Liver (tissue), 9 donors: Measurements from ENCODE around the gene COL21A1. TPM values are rescaled to one million over a fixed set of nuclear protein-coding genes. Genes with fewer than 3 reads are reported as not detected.

Experiments used
- DNase-seq: peaks from one replicate; pipeline ENCODE4 v3.0.0-alpha.2; 2017; ENCODE audit warnings: low spot score
- H3K27ac ChIP-seq, 2 donors: one replicate each; pipeline ENCODE4 v1.7.0; 2013; ENCODE audit warnings: inconsistent platforms in 2 of 2, low read length in 2 of 2, control low read depth in 1 of 2, low read depth in 1 of 2, mild to moderate bottlenecking in 1 of 2
- H3K27me3 ChIP-seq, 4 donors: one replicate each; pipeline versions ENCODE4 v1.6.1 to v1.7.0; 2013; ENCODE audit warnings: low read length in 3 of 4, inconsistent platforms in 1 of 4, mild to moderate bottlenecking in 1 of 4, moderate library complexity in 1 of 4; ENCODE audit not compliant: control insufficient read depth in 4 of 4, insufficient read depth in 4 of 4
- H3K36me3 ChIP-seq, 4 donors: one replicate each; pipeline versions ENCODE4 v1.6.1 to v1.7.0; 2013; ENCODE audit warnings: low read length in 3 of 4, mild to moderate bottlenecking in 3 of 4, low read depth in 1 of 4, moderate library complexity in 1 of 4; ENCODE audit not compliant: control insufficient read depth in 4 of 4, insufficient read depth in 3 of 4
- H3K4me1 ChIP-seq, 4 donors: one replicate each; pipeline versions ENCODE4 v1.6.1 to v1.7.0; 2013; ENCODE audit warnings: low read length in 3 of 4, mild to moderate bottlenecking in 3 of 4, moderate library complexity in 1 of 4; ENCODE audit not compliant: control insufficient read depth in 4 of 4, insufficient read depth in 4 of 4
- H3K4me3 ChIP-seq, 3 donors: one replicate each; pipeline versions ENCODE4 v1.6.1 to v1.7.0; 2013; ENCODE audit warnings: low read length in 3 of 3, control low read depth in 1 of 3, low read depth in 1 of 3, mild to moderate bottlenecking in 1 of 3
- H3K9ac ChIP-seq, 2 donors: one replicate each; pipeline ENCODE4 v1.7.0; 2013; ENCODE audit warnings: low read length in 2 of 2, mild to moderate bottlenecking in 2 of 2, moderate library complexity in 2 of 2, control low read depth in 1 of 2, low read depth in 1 of 2
- H3K9me3 ChIP-seq, 4 donors: one replicate each; pipeline versions ENCODE4 v1.6.1 to v1.7.0; 2013; ENCODE audit warnings: low read length in 3 of 4; ENCODE audit not compliant: control insufficient read depth in 4 of 4
- EGR1 ChIP-seq, 2 donors: IDR thresholded peaks; 2 replicates each; pipeline ENCODE4 v1.6.1; 2016 to 2018; ENCODE audit warnings: antibody characterized with exemption in 2 of 2, low read depth in 2 of 2
- FOXA1 ChIP-seq: IDR thresholded peaks from 2 replicates; pipeline ENCODE4 v1.6.1; 2016; ENCODE audit warnings: antibody characterized with exemption
- FOXA2 ChIP-seq: IDR thresholded peaks from 2 replicates; pipeline ENCODE4 v1.6.1; 2016; ENCODE audit warnings: antibody characterized with exemption
- GABPA ChIP-seq, 2 donors: IDR thresholded peaks in 1 of 2; conservative IDR thresholded peaks in 1 of 2; 2 replicates each; pipeline ENCODE4 v1.6.1; 2016; ENCODE audit warnings: antibody characterized with exemption in 2 of 2, mild to moderate bottlenecking in 1 of 2, moderate library complexity in 1 of 2
- HNF4A ChIP-seq, 2 donors: conservative IDR thresholded peaks; 2 replicates each; pipeline ENCODE4 v1.6.1; 2016; ENCODE audit warnings: antibody characterized with exemption in 2 of 2, mild to moderate bottlenecking in 2 of 2
- HNF4G ChIP-seq: IDR thresholded peaks from 2 replicates; pipeline ENCODE4 v1.6.1; 2016; ENCODE audit warnings: antibody characterized with exemption
- JUND ChIP-seq, 2 donors: IDR thresholded peaks; 2 replicates each; pipeline ENCODE4 v1.6.1; 2016; ENCODE audit warnings: antibody characterized with exemption in 2 of 2
- NR2F2 ChIP-seq: IDR thresholded peaks from 2 replicates; pipeline ENCODE4 v1.6.1; 2016; ENCODE audit warnings: antibody characterized with exemption
- RAD21 ChIP-seq, 2 donors: IDR thresholded peaks; 2 replicates each; pipeline ENCODE4 v1.6.1; 2016; ENCODE audit warnings: antibody characterized with exemption in 2 of 2, mild to moderate bottlenecking in 2 of 2
- RXRA ChIP-seq, 2 donors: IDR thresholded peaks; 2 replicates each; pipeline ENCODE4 v1.6.1; 2017 to 2018; ENCODE audit warnings: antibody characterized with exemption in 2 of 2, mild to moderate bottlenecking in 1 of 2
- YY1 ChIP-seq: IDR thresholded peaks from 2 replicates; pipeline ENCODE4 v1.6.1; 2016; ENCODE audit warnings: antibody characterized with exemption, mild to moderate bottlenecking
- WGBS: extraction: QIAGEN DNeasy Blood & Tissue Kit; methylation state at CpG from one replicate; pipeline ENCODE4 v1.1.7; 2013; 5-methylcytosine and 5-hydroxymethylcytosine counted together
- polyA plus RNA-seq, 2 donors: library from polyadenylated mRNA; stranded (reverse) in 1 of 2; unstranded in 1 of 2; fragments of 200-250 nt in 1 of 2; fragments of >200 nt in 1 of 2; fragmentation: Nextera tagmentation in 1 of 2; extraction: Ambion mirVana in 1 of 2; gene quantifications; one replicate each; pipeline versions ENCODE4 v1.2.1 to v1.2.3, GENCODE V29; 2013 to 2015
- total RNA-seq, 2 donors: library from RNA; depleted of rRNA; stranded (reverse); fragments of >200 nt; gene quantifications; one replicate each; pipeline ENCODE4 v1.2.3, GENCODE V29; 2014
- TF ChIP-seq, protein P1 (sequence below): IDR thresholded peaks from 2 replicates; pipeline ENCODE4 v1.6.1; 2016; ENCODE audit warnings: antibody characterized with exemption
- TF ChIP-seq, protein P2 (sequence below): IDR thresholded peaks from 2 replicates; pipeline ENCODE4 v1.6.1; 2016; ENCODE audit warnings: antibody characterized with exemption
- TF ChIP-seq, protein P3 (sequence below): IDR thresholded peaks from 2 replicates; pipeline ENCODE4 v1.6.1; 2016; ENCODE audit warnings: antibody characterized with exemption
- TF ChIP-seq, protein P4 (sequence below): IDR thresholded peaks from 2 replicates; pipeline ENCODE4 v1.6.1; 2016; ENCODE audit warnings: antibody characterized with exemption, mild to moderate bottlenecking
- donor health status: healthy.
- donor health status: healthy.
- donor health status: healthy.
- donor health status: healthy.
- donor health status: healthy.

Gene COL21A1
- total and polyA plus RNA-seq, 4 donors: 0.48 to 1.3 (median 0.52) TPM

DNA sequence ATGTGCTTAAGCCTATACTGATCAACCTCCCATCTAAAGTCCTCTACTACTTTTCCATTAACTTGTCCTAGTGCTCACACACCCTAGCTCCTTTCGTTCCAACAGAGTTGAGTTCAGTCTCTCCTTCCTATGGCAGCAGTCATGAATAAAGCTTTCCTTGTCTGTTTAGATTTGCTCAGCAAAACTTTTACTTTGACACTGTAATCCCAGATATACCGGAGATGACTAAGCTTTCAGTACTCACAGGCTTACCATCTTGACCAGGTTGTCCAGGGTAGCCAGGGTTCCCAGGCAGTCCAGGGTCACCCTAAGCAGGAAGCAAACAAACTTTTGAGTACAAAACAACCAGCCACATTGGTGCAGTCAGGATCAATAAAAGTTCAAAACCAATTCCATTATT lies 90.7 kb downstream of the COL21A1 start:
- Histone ChIP-seq H3K9me3 (peaks cover 0 to 12% (median 2%) of the 10 kb centered on the region in 4 donors), H3K9ac (no peak overlapping the region), H3K36me3 (no peaks in the 10 kb centered on the region), H3K4me3 (no peak overlapping the region), H3K4me1 (no peaks in the 10 kb centered on the region), H3K27me3 (no peaks in the 10 kb centered on the region), H3K27ac (no peak overlapping the region)
- TF ChIP-seq RXRA (IDR thresholded peaks at IDR 0.05) (no peak), HNF4G (no peak), FOXA1 (no peak)
- TF ChIP-seq, protein P1, sequence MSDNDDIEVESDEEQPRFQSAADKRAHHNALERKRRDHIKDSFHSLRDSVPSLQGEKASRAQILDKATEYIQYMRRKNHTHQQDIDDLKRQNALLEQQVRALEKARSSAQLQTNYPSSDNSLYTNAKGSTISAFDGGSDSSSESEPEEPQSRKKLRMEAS: no peak
- TF ChIP-seq, protein P2, sequence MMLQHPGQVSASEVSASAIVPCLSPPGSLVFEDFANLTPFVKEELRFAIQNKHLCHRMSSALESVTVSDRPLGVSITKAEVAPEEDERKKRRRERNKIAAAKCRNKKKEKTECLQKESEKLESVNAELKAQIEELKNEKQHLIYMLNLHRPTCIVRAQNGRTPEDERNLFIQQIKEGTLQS: no peak
- no peak for DNase-seq
- WGBS: 59% methylated on average over 2 of the region's 2 CpGs

DNA sequence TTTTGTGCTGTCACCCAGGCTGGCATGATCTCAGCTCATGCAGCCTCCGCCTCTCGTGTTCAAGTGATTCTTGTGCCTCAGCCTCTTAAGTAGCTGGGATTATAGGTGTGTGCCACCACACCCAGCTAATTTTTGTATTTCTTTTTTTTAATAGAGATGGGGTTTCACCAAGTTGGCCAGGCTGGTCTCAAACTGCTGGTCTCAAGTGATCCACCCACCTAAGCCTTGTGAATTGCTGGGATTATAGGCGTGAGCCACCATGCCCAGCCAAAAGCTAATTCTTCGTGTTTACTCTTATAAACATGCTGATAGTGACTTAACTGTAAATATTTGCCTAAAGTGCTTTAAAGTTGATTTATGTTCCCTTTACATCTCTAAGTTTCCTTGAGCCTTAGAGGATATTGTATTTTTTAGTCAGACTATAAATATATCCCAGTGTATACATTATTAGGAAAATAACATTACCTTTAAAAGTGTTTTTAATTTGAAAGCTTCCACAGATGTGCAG lies 91.7 kb downstream of the COL21A1 start:
- 54% methylated on average over 4 of the region's 4 CpGs for WGBS
- H3K9ac ChIP-seq: no peak overlapping the region
- H3K36me3 ChIP-seq: no peaks in the 10 kb centered on the region
- H3K27me3 ChIP-seq: no peaks in the 10 kb centered on the region
- H3K9me3 ChIP-seq: peaks cover 0 to 12% (median 3%) of the 10 kb centered on the region in 4 donors
- no peak overlapping the region for H3K27ac ChIP-seq
- TF ChIP-seq JUND (IDR thresholded peaks at IDR 0.05) (no peak), HNF4A (conservative IDR thresholded peaks at IDR 0.05) (no peak), EGR1 (IDR thresholded peaks at IDR 0.05; ENCODE audit: low read depth in 2 of 2) (no peak), YY1 (no peak), HNF4G (no peak), NR2F2 (no peak)
- H3K4me1 ChIP-seq: no peaks in the 10 kb centered on the region
- no peak for DNase-seq
- H3K4me3 ChIP-seq: no peak overlapping the region

DNA sequence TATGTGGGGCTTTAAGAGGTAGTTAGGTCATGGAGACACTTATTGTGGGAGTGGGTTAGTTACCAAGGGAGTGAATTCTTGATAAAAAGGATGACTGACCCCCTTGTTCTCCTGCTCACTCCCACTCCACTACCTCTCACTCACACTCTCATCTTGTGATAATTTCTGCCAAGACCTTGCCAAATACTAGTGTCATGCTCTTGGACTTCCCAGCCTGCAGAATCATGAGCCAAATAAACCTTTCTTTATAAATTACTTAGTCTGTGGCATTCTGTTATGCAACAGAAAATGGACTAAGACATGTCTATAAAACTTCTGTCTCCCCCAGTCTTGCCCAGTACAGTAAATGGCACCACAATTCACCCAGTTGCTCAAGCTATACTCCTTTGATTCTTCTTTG lies 93.3 kb downstream of the COL21A1 start:
- no peak for TF ChIP-seq EGR1 (IDR thresholded peaks at IDR 0.05; ENCODE audit: low read depth in 2 of 2)
- Histone ChIP-seq H3K27ac (no peak overlapping the region), H3K4me1 (no peaks in the 10 kb centered on the region), H3K27me3 (no peaks in the 10 kb centered on the region), H3K9me3 (peaks cover 0 to 12% (median 3%) of the 10 kb centered on the region in 4 donors), H3K4me3 (no peak overlapping the region), H3K36me3 (no peaks in the 10 kb centered on the region), H3K9ac (no peak overlapping the region)
- no peak for DNase-seq

DNA sequence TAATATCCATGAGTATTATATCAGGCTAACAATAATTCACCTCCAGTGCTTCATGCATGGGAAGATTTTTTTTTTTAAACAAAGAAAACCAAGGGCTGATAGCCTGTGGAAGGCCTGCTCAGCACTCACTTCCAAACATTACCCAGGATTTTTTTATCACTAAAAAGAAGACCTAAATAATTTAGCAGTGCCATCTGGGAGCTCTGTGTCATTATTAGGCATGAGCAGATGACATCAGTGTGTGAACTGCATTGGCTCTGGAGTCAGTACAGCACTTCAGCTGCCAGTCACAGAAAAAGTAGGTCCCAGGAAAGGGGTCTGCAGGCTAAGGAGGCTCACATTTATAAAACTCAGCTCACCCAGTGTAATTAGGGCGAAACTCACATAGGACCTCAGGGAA lies 94.8 kb downstream of the COL21A1 start:
- WGBS: 72% methylated on average over 1 of the region's 1 CpG
- H3K4me1 ChIP-seq: no peaks in the 10 kb centered on the region
- no peak overlapping the region for H3K4me3 ChIP-seq
- no peaks in the 10 kb centered on the region for H3K27me3 ChIP-seq
- no peak for DNase-seq
- TF ChIP-seq FOXA2 (no peak), GABPA (IDR thresholded peaks at IDR 0.05 in 1 of 2, conservative IDR thresholded peaks at IDR 0.05 in 1 of 2) (no peak), RAD21 (IDR thresholded peaks at IDR 0.05) (no peak), FOXA1 (no peak), YY1 (no peak), EGR1 (IDR thresholded peaks at IDR 0.05; ENCODE audit: low read depth in 2 of 2) (no peak)
- TF ChIP-seq, protein P3, sequence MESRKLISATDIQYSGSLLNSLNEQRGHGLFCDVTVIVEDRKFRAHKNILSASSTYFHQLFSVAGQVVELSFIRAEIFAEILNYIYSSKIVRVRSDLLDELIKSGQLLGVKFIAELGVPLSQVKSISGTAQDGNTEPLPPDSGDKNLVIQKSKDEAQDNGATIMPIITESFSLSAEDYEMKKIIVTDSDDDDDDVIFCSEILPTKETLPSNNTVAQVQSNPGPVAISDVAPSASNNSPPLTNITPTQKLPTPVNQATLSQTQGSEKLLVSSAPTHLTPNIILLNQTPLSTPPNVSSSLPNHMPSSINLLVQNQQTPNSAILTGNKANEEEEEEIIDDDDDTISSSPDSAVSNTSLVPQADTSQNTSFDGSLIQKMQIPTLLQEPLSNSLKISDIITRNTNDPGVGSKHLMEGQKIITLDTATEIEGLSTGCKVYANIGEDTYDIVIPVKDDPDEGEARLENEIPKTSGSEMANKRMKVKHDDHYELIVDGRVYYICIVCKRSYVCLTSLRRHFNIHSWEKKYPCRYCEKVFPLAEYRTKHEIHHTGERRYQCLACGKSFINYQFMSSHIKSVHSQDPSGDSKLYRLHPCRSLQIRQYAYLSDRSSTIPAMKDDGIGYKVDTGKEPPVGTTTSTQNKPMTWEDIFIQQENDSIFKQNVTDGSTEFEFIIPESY: no peak
- TF ChIP-seq, protein P2: no peak
- TF ChIP-seq, protein P1: no peak
- TF ChIP-seq, protein P4, sequence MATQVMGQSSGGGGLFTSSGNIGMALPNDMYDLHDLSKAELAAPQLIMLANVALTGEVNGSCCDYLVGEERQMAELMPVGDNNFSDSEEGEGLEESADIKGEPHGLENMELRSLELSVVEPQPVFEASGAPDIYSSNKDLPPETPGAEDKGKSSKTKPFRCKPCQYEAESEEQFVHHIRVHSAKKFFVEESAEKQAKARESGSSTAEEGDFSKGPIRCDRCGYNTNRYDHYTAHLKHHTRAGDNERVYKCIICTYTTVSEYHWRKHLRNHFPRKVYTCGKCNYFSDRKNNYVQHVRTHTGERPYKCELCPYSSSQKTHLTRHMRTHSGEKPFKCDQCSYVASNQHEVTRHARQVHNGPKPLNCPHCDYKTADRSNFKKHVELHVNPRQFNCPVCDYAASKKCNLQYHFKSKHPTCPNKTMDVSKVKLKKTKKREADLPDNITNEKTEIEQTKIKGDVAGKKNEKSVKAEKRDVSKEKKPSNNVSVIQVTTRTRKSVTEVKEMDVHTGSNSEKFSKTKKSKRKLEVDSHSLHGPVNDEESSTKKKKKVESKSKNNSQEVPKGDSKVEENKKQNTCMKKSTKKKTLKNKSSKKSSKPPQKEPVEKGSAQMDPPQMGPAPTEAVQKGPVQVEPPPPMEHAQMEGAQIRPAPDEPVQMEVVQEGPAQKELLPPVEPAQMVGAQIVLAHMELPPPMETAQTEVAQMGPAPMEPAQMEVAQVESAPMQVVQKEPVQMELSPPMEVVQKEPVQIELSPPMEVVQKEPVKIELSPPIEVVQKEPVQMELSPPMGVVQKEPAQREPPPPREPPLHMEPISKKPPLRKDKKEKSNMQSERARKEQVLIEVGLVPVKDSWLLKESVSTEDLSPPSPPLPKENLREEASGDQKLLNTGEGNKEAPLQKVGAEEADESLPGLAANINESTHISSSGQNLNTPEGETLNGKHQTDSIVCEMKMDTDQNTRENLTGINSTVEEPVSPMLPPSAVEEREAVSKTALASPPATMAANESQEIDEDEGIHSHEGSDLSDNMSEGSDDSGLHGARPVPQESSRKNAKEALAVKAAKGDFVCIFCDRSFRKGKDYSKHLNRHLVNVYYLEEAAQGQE: no peak
- H3K9ac ChIP-seq: no peak overlapping the region
- no peaks in the 10 kb centered on the region for H3K36me3 ChIP-seq
- H3K9me3 ChIP-seq: peaks cover 0 to 12% (median 3%) of the 10 kb centered on the region in 4 donors
- no peak overlapping the region for H3K27ac ChIP-seq
